Lung (tissue), 16 donors: ENCODE measurements around the gene F3. TPM values are rescaled to one million over a fixed set of nuclear protein-coding genes. Genes with fewer than 3 reads are reported as not detected.

Experiments
- ATAC-seq: fragments of 200-7000 bp; cut with Tn5 transposase; one replicate; pipeline ENCODE4 v1.9.1; 2020; ENCODE audit warnings: moderate number of reproducible peaks; ENCODE audit not compliant: insufficient read depth, low FRiP score
- DNase-seq, 3 donors: peaks; one replicate each; pipeline ENCODE4 v3.0.0-alpha.2; 2013 to 2017
- H3K27ac ChIP-seq, 2 donors: one replicate each; pipeline ENCODE4 v1.5.1; 2013; ENCODE audit warnings: mild to moderate bottlenecking in 2 of 2, moderate library complexity in 2 of 2, control low read depth in 1 of 2, inconsistent platforms in 1 of 2, low read depth in 1 of 2, low read length in 1 of 2
- H3K27me3 ChIP-seq, 3 donors: one replicate each; pipeline ENCODE4 v1.5.1; 2013; ENCODE audit warnings: low read length in 2 of 3; ENCODE audit not compliant: control insufficient read depth in 3 of 3, insufficient read depth in 3 of 3
- H3K36me3 ChIP-seq, 4 donors: one replicate each; pipeline ENCODE4 v1.5.1; 2013; ENCODE audit warnings: low read length in 4 of 4, mild to moderate bottlenecking in 1 of 4, moderate library complexity in 1 of 4; ENCODE audit not compliant: control insufficient read depth in 4 of 4, insufficient read depth in 4 of 4
- H3K4me1 ChIP-seq, 5 donors: one replicate each; pipeline ENCODE4 v1.5.1; 2013; ENCODE audit warnings: low read length in 5 of 5, mild to moderate bottlenecking in 2 of 5, moderate library complexity in 1 of 5; ENCODE audit not compliant: control insufficient read depth in 5 of 5, insufficient read depth in 5 of 5
- H3K4me3 ChIP-seq: one replicate; pipeline ENCODE4 v1.5.1; 2013; ENCODE audit warnings: mild to moderate bottlenecking, control low read depth, moderate library complexity
- H3K9ac ChIP-seq, 2 donors: one replicate each; pipeline ENCODE4 v1.5.1; 2013; ENCODE audit warnings: low read length in 2 of 2, control low read depth in 1 of 2; ENCODE audit not compliant: insufficient read depth in 1 of 2
- H3K9me3 ChIP-seq, 4 donors: one replicate each; pipeline ENCODE4 v1.5.1; 2013; ENCODE audit warnings: low read length in 3 of 4, mild to moderate bottlenecking in 1 of 4, moderate library complexity in 1 of 4; ENCODE audit not compliant: control insufficient read depth in 4 of 4, insufficient read depth in 3 of 4
- WGBS, 2 donors: extraction: QIAGEN DNeasy Blood & Tissue Kit; methylation state at CpG; one replicate each; pipeline ENCODE4 v1.1.7; 2013; 5-methylcytosine and 5-hydroxymethylcytosine counted together
- long read RNA-seq, 5 donors: transcript quantifications; one replicate each; lab custom pipeline, GENCODE V29; 2026
- polyA plus RNA-seq, 2 donors: library from polyadenylated mRNA; stranded (reverse); fragments of 200-250 nt; gene quantifications; one replicate each; pipeline ENCODE4 v1.2.1, GENCODE V29; 2013
- total RNA-seq, 2 donors: library from RNA; depleted of rRNA in 1 of 2; stranded (reverse); fragments of >200 nt in 1 of 2; gene quantifications; one replicate each; pipeline ENCODE4 v1.2.1, GENCODE V29; 2014 to 2021
- TF ChIP-seq, protein P1 (sequence below): IDR thresholded peaks from 2 replicates; pipeline ENCODE4 v1.5.1; 2012; ENCODE audit warnings: mild to moderate bottlenecking; ENCODE audit errors: control extremely low read depth, extremely low read depth
- donor health status: control.
- donor health status: control.
- donor health status: Bipolar disorder and iron deficiency.
- donor health status: healthy.
- donor health status: DM: yes; HTN: yes; CAD: no.

The F3 gene
- 100 to 1,000 TPM; 107 to 238 TPM for total RNA-seq
- polyA plus RNA-seq, result 100 to 1,000 TPM; 141 to 307 TPM
- long read RNA-seq, donor 1, partial matches to known transcripts, result 0 of 4 reads
- long read RNA-seq, donor 1, other reads (novel, unspliced or antisense), result 0 of 4 reads
- long read RNA-seq, donor 2, result 0 reads
- long read RNA-seq, donor 3, partial matches to known transcripts, result 0 of 1 reads
- long read RNA-seq, donor 3, other reads (novel, unspliced or antisense), result 0 of 1 reads
- long read RNA-seq, donor 4, result 0 reads
- long read RNA-seq, donor 5, partial matches to known transcripts, result 8 of 9 reads
- long read RNA-seq, donor 5, other reads (novel, unspliced or antisense), result 0 of 9 reads

DNA sequence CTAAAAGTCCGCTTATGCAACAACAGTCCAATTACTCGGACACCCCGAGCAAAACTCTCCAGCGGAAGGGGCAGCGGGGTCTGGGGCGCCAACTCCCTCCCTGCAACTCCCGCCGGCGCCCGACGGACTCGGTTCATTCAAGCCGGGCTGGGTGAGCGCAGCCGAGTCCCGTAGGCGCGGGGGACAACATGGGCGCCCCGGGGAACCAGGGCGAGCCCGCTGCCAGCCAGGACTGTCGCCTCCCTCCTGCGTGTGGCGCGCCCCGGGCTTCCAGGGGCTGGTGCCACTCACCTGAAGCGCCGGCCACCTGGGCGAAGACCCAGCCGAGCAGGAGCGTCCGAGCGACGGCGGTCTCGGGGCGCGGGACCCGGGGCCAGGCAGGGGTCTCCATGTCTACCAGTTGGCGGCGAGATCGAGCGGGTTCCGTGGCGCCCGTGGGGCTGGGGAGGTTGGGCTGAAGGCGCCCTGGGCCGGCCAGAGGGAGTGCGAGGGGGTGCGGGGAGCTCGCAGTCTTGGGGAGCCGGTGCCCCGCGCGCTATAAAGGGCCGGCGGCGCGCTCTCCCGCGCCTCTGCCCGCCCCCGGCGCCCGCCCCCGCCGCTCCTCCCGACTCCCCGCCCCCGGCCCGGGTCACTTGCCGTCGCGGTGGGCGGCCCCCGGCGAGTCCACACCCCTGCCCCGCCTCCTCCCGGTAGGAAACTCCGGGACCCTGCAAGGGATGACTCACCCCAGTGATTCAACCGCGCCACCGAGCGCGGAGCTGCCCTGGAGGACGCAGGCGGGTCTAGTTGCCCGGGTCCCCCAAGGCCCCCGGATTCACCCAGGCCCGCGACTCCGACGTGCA, at the start of gene F3:
Gene F3 (minus strand): TSS at position 514 of the 842 bp plus-strand sequence. CDS start 123 bp downstream, at position 391.
- 1% methylated on average over 57 to 94 of the region's 94 CpGs for WGBS, 2 donors
- Histone ChIP-seq H3K27ac (peak within 1 kb of the TSS; percentile 94 to 96), H3K27me3 (peaks cover 0 to 5% (median 2%) of the 10 kb centered on the region in 3 donors), H3K9ac (peak within 1 kb of the TSS in 1 of 2 donors; percentile 50), H3K36me3 (no peaks in the 10 kb centered on the region), H3K9me3 (peaks cover 0 to 2% (median 0%) of the 10 kb centered on the region in 4 donors), H3K4me1 (peaks cover 0 to 17% (median 2%) of the 10 kb centered on the region in 5 donors), H3K4me3 (peak within 1 kb of the TSS; percentile 85)
- ATAC-seq (peak; percentile 90), DNase-seq (peak; percentile 80 to 88 (median 86))
- TF ChIP-seq, protein P1, sequence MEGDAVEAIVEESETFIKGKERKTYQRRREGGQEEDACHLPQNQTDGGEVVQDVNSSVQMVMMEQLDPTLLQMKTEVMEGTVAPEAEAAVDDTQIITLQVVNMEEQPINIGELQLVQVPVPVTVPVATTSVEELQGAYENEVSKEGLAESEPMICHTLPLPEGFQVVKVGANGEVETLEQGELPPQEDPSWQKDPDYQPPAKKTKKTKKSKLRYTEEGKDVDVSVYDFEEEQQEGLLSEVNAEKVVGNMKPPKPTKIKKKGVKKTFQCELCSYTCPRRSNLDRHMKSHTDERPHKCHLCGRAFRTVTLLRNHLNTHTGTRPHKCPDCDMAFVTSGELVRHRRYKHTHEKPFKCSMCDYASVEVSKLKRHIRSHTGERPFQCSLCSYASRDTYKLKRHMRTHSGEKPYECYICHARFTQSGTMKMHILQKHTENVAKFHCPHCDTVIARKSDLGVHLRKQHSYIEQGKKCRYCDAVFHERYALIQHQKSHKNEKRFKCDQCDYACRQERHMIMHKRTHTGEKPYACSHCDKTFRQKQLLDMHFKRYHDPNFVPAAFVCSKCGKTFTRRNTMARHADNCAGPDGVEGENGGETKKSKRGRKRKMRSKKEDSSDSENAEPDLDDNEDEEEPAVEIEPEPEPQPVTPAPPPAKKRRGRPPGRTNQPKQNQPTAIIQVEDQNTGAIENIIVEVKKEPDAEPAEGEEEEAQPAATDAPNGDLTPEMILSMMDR, result no peak

DNA sequence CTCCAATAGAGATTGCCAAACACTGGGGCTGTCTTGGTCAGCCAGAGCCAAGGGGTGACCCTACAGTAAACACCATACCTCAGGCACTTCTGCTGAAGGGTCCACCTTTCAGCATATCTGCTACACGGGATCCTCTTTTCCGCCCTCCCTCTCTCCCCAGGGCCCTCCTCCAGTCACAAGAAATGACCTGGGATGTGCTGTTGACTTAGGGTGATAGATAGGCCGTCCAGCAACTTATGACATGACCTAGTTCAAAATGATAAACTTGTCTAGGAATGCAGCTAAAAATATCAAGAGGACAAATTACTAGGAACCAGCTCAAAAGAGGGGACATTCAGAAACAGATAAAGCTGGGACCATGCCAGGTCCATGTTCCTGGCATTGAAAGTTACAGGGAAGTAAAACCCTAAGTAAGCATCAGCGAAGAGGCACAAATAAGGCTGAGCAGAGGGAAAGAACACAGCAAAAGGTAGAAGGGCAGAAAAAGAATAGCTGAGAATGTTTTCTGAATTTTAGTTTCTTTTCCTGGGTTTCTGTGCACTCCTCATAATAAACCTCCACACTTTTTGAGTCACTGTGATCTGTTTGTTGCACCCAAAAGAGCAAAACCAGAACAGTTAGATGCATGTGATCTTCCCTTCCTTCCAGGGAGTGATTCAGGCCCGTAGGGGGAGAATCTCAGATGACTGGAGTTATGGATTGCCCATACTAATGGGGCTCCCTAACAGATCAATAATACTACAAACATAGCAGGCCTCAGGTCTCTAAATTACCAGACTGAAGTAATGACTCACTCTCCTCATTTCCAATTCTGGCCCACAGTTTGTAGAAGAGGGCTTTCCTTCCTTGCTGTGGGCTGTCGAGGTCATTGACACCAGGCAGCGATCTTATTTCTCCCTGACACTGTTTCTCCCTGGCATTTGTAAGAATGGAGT, 48.9 kb upstream of the F3 start:
- TF ChIP-seq, protein P1, result no peak
- peaks cover 0 to 8% (median 0%) of the 10 kb centered on the region in 5 donors for H3K4me1 ChIP-seq
- H3K9ac ChIP-seq, result no peak overlapping the region
- ATAC-seq, result no peak
- no peaks in the 10 kb centered on the region for H3K27me3 ChIP-seq
- H3K36me3 ChIP-seq, result no peaks in the 10 kb centered on the region
- DNase-seq, result peak in 2 of 3 donors; percentile 25 to 41
- no peak overlapping the region for H3K4me3 ChIP-seq
- 78 to 86% methylated on average over 7 of the region's 7 CpGs for WGBS, 2 donors
- no peak overlapping the region for H3K27ac ChIP-seq
- no peaks in the 10 kb centered on the region for H3K9me3 ChIP-seq

DNA sequence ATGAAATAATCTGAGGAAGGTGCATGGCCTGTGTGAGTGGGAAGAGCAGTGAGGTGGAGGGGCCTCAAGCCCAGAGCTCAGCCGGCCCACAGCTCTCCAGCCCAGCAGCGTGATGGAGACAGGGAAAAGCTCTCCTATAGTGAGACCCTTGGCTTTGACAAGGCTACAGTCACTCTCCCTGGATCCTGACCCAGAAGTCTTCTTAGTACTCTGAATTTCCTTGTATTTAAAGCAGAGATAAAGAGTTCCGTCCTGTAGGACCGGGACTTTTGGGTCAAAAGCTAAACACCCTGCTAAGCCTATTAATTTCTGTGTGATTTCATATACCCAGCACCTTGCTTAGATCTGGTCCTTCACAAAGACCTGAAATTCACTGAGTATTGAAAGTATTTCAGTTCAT, 48.2 kb upstream of the F3 start:
- no peak overlapping the region for H3K27ac ChIP-seq
- H3K4me1 ChIP-seq, result peaks cover 0 to 8% (median 0%) of the 10 kb centered on the region in 5 donors
- no peaks in the 10 kb centered on the region for H3K9me3 ChIP-seq
- H3K4me3 ChIP-seq, result no peak overlapping the region
- no peak for ATAC-seq
- no peaks in the 10 kb centered on the region for H3K27me3 ChIP-seq
- TF ChIP-seq, protein P1, result no peak
- H3K9ac ChIP-seq, result no peak overlapping the region
- WGBS, 2 donors, result 94 to 99% methylated on average over 4 of the region's 4 CpGs
- DNase-seq, result no peak
- no peaks in the 10 kb centered on the region for H3K36me3 ChIP-seq
